Upper lobe of left lung (tissue), 6 donors: Measurements from ENCODE around the gene ABCC8. TPM values are rescaled to one million over a fixed set of nuclear protein-coding genes. Genes with fewer than 3 reads are reported as not detected.

Experiments
- ATAC-seq, 2 donors: fragments of 200-7000 bp; cut with Tn5 transposase; one replicate each; pipeline ENCODE4 v1.9.1; 2022; ENCODE audit warnings: mild to moderate bottlenecking in 2 of 2, moderate library complexity in 2 of 2; ENCODE audit not compliant: low FRiP score in 2 of 2
- DNase-seq, 2 donors: peaks; one replicate each; pipeline ENCODE4 v3.0.0-alpha.2; 2019 to 2020
- H3K27ac ChIP-seq, 4 donors: fragments of 200-600 bp; sonication (generic); one replicate each; pipeline ENCODE4 v1.5.1; 2016 to 2019
- H3K27me3 ChIP-seq, 4 donors: fragments of 200-600 bp; sonication (generic); one replicate each; pipeline ENCODE4 v1.5.1; 2017 to 2019
- H3K36me3 ChIP-seq, 4 donors: fragments of 200-600 bp; sonication (generic); one replicate each; pipeline ENCODE4 v1.5.1; 2016 to 2019
- H3K4me1 ChIP-seq, 4 donors: fragments of 200-600 bp; sonication (generic); one replicate each; pipeline ENCODE4 v1.5.1; 2018 to 2019
- H3K4me3 ChIP-seq, 4 donors: fragments of 200-600 bp; sonication (generic); one replicate each; pipeline ENCODE4 v1.5.1; 2017 to 2019; ENCODE audit warnings: mild to moderate bottlenecking in 2 of 4, moderate library complexity in 1 of 4
- H3K9me3 ChIP-seq, 4 donors: fragments of 200-600 bp; sonication (generic); one replicate each; pipeline ENCODE4 v1.5.1; 2018 to 2019
- EP300 ChIP-seq, 4 donors: sonication (generic); formaldehyde crosslinking; IDR thresholded peaks; one replicate each; pipeline ENCODE4 v1.5.1; 2017; ENCODE audit warnings: antibody characterized with exemption in 4 of 4, control low read depth in 2 of 4
- POLR2A ChIP-seq, 4 donors: fragments of 450-650 bp; IDR thresholded peaks; one replicate each; pipeline ENCODE4 v1.5.1; 2016 to 2017; ENCODE audit warnings: antibody characterized with exemption in 4 of 4, mild to moderate bottlenecking in 2 of 4
- POLR2AphosphoS5 ChIP-seq, 2 donors: sonication (generic); formaldehyde crosslinking; IDR thresholded peaks; one replicate each; pipeline ENCODE4 v1.5.1; 2017; ENCODE audit warnings: antibody characterized with exemption in 2 of 2
- WGBS, 2 donors: methylation state at CpG; one replicate each; pipeline ENCODE4 v1.1.5; 2017 to 2018; 5-methylcytosine and 5-hydroxymethylcytosine counted together
- total RNA-seq, 6 donors: library from RNA; depleted of rRNA in 4 of 6; stranded (reverse); fragments of >200 nt in 4 of 6; gene quantifications; one replicate each; pipeline versions ENCODE4 v1.1.0 to v1.2.1, GENCODE V29; 2016 to 2021
- TF ChIP-seq, protein P1 (sequence below), 6 experiments: fragments of 450-650 bp in 4 of 6; fragments of 200-600 bp in 2 of 6; sonication (generic) in 2 of 6; IDR thresholded peaks; one replicate each; pipeline ENCODE4 v1.5.1; 2016 to 2019; ENCODE audit warnings: antibody characterized with exemption in 6 of 6
- donor health status: DM: no; HTN: no; CAD: no; lungs with moderate emphysema.
- donor health status: DM: no; HTN: yes; CAD: no; lungs with severe emphysema.

Gene ABCC8
- total RNA-seq, 6 donors from 2014 or later, result 1.7 to 62.7 (median 12.5) TPM

DNA sequence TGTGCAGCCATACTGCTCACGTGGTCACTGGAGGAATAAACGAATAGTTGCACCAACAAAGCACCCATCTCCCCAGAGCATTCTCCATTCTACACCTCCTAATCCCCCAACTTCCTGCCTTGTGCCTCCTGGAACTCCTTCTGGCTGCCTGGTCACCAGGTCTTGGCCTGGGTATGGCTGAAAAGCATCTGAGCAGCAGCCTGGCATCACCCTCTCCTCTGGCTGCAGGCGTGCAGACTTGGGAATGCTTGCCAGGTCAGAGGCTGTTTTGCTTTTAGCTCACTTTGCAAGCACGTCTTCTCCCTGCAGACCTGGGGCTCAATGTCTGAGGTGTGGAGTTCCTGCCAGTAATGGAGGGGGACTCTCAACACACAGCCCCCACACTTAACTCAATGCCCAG is 54.9 kb downstream of the ABCC8 start:
- DNase-seq (no peak), ATAC-seq (no peak)
- no peaks in the 10 kb centered on the region for H3K4me1 ChIP-seq
- H3K27ac ChIP-seq, result no peak overlapping the region
- no peaks in the 10 kb centered on the region for H3K27me3 ChIP-seq
- no peaks in the 10 kb centered on the region for H3K9me3 ChIP-seq
- 55 to 67% methylated on average over 2 to 4 of the region's 4 CpGs for WGBS, 2 donors
- TF ChIP-seq EP300 (IDR thresholded peaks at IDR 0.05) (no peak), POLR2A (IDR thresholded peaks at IDR 0.05) (no peak), POLR2AphosphoS5 (IDR thresholded peaks at IDR 0.05) (no peak)
- TF ChIP-seq, protein P1, sequence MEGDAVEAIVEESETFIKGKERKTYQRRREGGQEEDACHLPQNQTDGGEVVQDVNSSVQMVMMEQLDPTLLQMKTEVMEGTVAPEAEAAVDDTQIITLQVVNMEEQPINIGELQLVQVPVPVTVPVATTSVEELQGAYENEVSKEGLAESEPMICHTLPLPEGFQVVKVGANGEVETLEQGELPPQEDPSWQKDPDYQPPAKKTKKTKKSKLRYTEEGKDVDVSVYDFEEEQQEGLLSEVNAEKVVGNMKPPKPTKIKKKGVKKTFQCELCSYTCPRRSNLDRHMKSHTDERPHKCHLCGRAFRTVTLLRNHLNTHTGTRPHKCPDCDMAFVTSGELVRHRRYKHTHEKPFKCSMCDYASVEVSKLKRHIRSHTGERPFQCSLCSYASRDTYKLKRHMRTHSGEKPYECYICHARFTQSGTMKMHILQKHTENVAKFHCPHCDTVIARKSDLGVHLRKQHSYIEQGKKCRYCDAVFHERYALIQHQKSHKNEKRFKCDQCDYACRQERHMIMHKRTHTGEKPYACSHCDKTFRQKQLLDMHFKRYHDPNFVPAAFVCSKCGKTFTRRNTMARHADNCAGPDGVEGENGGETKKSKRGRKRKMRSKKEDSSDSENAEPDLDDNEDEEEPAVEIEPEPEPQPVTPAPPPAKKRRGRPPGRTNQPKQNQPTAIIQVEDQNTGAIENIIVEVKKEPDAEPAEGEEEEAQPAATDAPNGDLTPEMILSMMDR (IDR thresholded peaks at IDR 0.05), result no peak
- H3K4me3 ChIP-seq, result no peak overlapping the region
- no peaks in the 10 kb centered on the region for H3K36me3 ChIP-seq

DNA sequence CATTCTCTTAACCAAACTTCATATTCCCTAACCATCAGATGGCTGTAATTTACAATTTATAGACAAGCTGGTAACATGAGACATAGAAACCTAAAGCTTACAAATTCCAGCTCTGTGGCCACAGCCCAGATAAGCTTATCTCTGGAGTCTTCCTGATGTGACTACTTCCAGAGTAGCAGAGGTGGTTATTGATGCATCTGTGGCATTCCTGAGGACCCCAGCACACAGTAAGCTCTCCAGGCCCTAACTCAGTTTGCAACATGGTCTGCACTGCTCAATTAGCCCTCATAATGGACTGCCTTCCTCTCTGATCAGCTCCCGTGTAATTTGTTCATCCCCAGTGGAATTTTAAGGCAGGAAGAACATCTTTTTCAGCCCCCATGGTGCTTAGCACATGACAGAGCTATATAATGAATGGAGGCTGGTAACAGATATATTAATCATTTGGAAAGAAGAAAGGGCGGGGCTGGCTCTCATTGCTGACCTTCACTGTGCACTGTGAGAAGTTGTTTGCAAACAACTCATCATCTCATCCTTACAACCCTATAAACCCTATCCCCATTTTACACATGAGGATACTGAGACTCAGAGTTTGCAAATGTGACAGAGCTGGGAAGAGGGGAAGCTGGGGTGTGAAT is 58.1 kb downstream of the ABCC8 start:
- Histone ChIP-seq H3K27me3 (no peaks in the 10 kb centered on the region), H3K27ac (no peak overlapping the region), H3K36me3 (no peaks in the 10 kb centered on the region), H3K4me1 (peaks cover 0 to 11% (median 4%) of the 10 kb centered on the region in 4 donors), H3K4me3 (no peak overlapping the region), H3K9me3 (no peaks in the 10 kb centered on the region)
- DNase-seq (no peak), ATAC-seq (no peak)
- TF ChIP-seq POLR2AphosphoS5 (IDR thresholded peaks at IDR 0.05) (no peak), POLR2A (IDR thresholded peaks at IDR 0.05) (no peak), EP300 (IDR thresholded peaks at IDR 0.05) (no peak)
- TF ChIP-seq, protein P1 (IDR thresholded peaks at IDR 0.05), result no peak
- WGBS, 2 donors, result 63 to 78% methylated on average over 2 of the region's 2 CpGs

DNA sequence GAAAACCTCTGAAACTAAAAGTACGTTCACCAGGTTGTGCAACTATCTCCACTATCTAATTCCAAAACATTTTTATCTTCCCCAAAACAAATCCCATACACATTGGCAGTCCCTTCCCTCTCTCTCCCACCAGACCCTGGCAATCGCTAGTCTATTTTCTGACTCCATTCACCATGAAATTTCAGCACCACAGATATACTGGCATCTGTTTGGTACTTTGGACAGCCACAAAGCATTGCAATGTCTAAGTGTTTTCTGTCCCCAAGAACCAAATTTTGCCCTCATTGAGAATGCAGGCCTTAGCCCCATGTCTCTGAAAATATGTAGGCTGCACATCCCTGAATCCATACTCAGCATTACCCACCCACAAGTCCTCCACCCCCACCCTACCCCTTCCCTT is 60.2 kb downstream of the ABCC8 start:
- no peak for DNase-seq
- Histone ChIP-seq H3K4me3 (no peak overlapping the region), H3K9me3 (no peaks in the 10 kb centered on the region), H3K4me1 (peaks cover 5 to 21% (median 9%) of the 10 kb centered on the region in 4 donors), H3K27me3 (no peaks in the 10 kb centered on the region), H3K27ac (no peak overlapping the region), H3K36me3 (no peaks in the 10 kb centered on the region)
- TF ChIP-seq, protein P1 (IDR thresholded peaks at IDR 0.05), result no peak
- no peak for TF ChIP-seq POLR2A (IDR thresholded peaks at IDR 0.05)
- no peak for TF ChIP-seq POLR2AphosphoS5 (IDR thresholded peaks at IDR 0.05)
- TF ChIP-seq EP300 (IDR thresholded peaks at IDR 0.05), result no peak
- ATAC-seq, result no peak
- 62 to 74% methylated on average over 2 of the region's 2 CpGs for WGBS, 2 donors

DNA sequence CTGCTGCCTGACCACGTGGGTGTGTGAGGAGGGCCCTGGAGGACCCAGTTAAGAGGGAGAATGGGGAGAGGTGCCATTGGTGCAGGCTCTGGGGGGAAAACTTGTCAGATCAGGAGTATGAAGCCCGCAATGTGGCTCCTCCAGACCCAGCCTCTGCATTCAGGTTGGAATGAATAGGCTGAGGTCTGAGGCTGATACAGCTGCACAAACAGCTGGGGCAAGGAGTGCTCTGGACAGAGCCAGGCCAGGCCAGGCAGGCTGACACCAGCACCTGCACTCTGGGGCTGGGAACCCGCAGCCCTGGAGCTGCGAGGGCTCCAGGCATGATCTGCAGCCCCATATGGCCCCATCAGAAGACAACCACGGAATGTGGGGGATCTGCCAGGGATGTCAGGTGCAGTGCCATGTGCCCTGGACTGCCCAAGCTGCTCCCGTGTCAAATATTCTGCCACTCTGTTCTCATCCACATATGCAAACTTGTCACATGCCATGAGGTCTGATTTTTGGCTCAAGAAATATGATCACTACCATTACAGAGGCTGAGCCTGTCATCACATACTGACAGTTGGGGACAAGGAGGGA is 61.0 kb downstream of the ABCC8 start:
- WGBS, 2 donors, result 69 to 78% methylated on average over 2 to 6 of the region's 6 CpGs
- Histone ChIP-seq H3K4me1 (peaks cover 11 to 30% (median 16%) of the 10 kb centered on the region in 4 donors), H3K27ac (no peak overlapping the region), H3K4me3 (no peak overlapping the region), H3K27me3 (no peaks in the 10 kb centered on the region), H3K9me3 (no peaks in the 10 kb centered on the region), H3K36me3 (no peaks in the 10 kb centered on the region)
- DNase-seq (no peak), ATAC-seq (no peak)
- TF ChIP-seq POLR2AphosphoS5 (IDR thresholded peaks at IDR 0.05) (no peak), EP300 (IDR thresholded peaks at IDR 0.05) (no peak), POLR2A (IDR thresholded peaks at IDR 0.05) (no peak)
- TF ChIP-seq, protein P1 (IDR thresholded peaks at IDR 0.05), result no peak

DNA sequence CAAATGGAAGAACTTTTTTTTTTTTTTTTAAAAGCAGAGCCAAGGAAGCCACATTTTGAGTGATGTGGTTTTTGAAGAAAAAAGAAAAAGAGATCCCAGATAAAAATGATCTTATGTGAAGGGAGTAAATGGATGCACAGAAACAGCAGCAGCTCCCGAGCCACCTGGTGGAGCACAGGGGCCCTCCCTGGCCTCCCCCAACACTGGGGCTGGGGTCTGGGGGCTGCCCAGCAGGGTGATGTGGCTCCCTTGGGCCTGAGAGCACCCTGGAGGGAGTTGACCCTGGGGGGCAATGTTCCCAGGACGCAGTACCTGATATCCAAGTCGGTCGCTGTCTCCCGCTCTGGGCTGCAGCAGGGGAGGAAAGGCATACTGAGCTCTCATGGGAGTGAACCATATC is 61.7 kb downstream of the ABCC8 start:
- DNase-seq, result no peak

More for the DNA sequence above, 61.7 kb downstream of the ABCC8 start:
- H3K27ac ChIP-seq, result no peak overlapping the region
- no peaks in the 10 kb centered on the region for H3K27me3 ChIP-seq
- no peak overlapping the region for H3K4me3 ChIP-seq
- H3K4me1 ChIP-seq, result peaks cover 17 to 33% (median 19%) of the 10 kb centered on the region in 4 donors
- TF ChIP-seq EP300 (IDR thresholded peaks at IDR 0.05) (no peak), POLR2AphosphoS5 (IDR thresholded peaks at IDR 0.05) (no peak), POLR2A (IDR thresholded peaks at IDR 0.05) (no peak)
- TF ChIP-seq, protein P1 (IDR thresholded peaks at IDR 0.05), result no peak
- ATAC-seq, result peak in 1 of 2 donors; percentile 4
- no peaks in the 10 kb centered on the region for H3K9me3 ChIP-seq
- 93 to 94% methylated on average over 5 of the region's 5 CpGs for WGBS, 2 donors
- no peaks in the 10 kb centered on the region for H3K36me3 ChIP-seq
